Dermis blood vessel endothelial cell (primary cell): ENCODE data around the gene NXF2B. TPM values are rescaled to one million over a fixed set of nuclear protein-coding genes. Genes with fewer than 3 reads are reported as not detected.
"Not testable (repeated sequence)": the region's sequence is repeated elsewhere in the genome, so short reads cannot be mapped to it uniquely, and the experiment has no call there.

Experiments
- DNase-seq: peaks from one replicate; pipeline ENCODE4 v3.0.0; 2010
- total RNA-seq: library from RNA; depleted of rRNA; stranded (reverse); fragments of >200 nt; gene quantifications from 2 replicates; pipeline ENCODE4 v1.2.3, GENCODE V29; 2014

NXF2B gene
- not detected in 2 replicates for total RNA-seq

- not testable (repeated sequence) for DNase-seq
These were observed at the start of gene NXF2B for GRCh38 chrX:102439908-102440307. Gene NXF2B (minus strand): TSS chrX:102440008. CDS start chrX:102380036, 59,972 bp downstream.

- not testable (repeated sequence) for DNase-seq
These were observed 39.0 kb upstream of the NXF2B start for GRCh38 chrX:102478765-102479164.

GRCh38 chrX:102471762-102472220, 32.0 kb upstream of the NXF2B start, which contains the start of gene TCP11X2:
Gene TCP11X2 (minus strand): TSS chrX:102471812.
- DNase-seq = not testable (repeated sequence)

- not testable (repeated sequence) for DNase-seq
These were observed 30.4 kb upstream of the NXF2B start for GRCh38 chrX:102470215-102470614.

GRCh38 chrX:102458615-102459014, 18.8 kb upstream of the NXF2B start:
- not testable (repeated sequence) for DNase-seq

- not testable (repeated sequence) for DNase-seq
These were observed 25.3 kb downstream of the NXF2B start for GRCh38 chrX:102414493-102414892.

GRCh38 chrX:102345916-102346315, 93.9 kb downstream of the NXF2B start:
- DNase-seq = peak; percentile 66

GRCh38 chrX:102341867-102342266, 97.9 kb downstream of the NXF2B start:
- no peak for DNase-seq

GRCh38 chrX:102339312-102340298, 100.2 kb downstream of the NXF2B start:
- DNase-seq = no peak

- no peak for DNase-seq
These were observed 101.6 kb downstream of the NXF2B start for GRCh38 chrX:102338162-102338561.

Other genes with a start within 250 kb of the NXF2B start
- gene TCP11X1, start 224.7 kb downstream of the NXF2B start, total RNA-seq = not detected in 2 replicates
- gene NXF2, start 192.8 kb downstream of the NXF2B start, total RNA-seq = not detected in 2 replicates
- gene TCP11X2, start 31.8 kb upstream of the NXF2B start, total RNA-seq = not detected in 2 replicates
- gene TMSB15A, start 76.7 kb upstream of the NXF2B start, total RNA-seq = 1.8 TPM in 1 of 2 replicates, not detected in the other
- gene ARMCX5, start 159.5 kb upstream of the NXF2B start, total RNA-seq = 15.0 and 18.9 TPM in 2 replicates
- 0.84 and 2.6 TPM in 2 replicates for gene GPRASP1, start 211.5 kb upstream of the NXF2B start, total RNA-seq